Epidermal melanocyte (primary cell): ENCODE results near the gene UCN2.

Experiments
- DNase-seq: peaks from one replicate; pipeline ENCODE4 v3.0.0; 2011; ENCODE audit warnings: low spot score; ENCODE audit not compliant: insufficient read length

Gene UCN2

DNA sequence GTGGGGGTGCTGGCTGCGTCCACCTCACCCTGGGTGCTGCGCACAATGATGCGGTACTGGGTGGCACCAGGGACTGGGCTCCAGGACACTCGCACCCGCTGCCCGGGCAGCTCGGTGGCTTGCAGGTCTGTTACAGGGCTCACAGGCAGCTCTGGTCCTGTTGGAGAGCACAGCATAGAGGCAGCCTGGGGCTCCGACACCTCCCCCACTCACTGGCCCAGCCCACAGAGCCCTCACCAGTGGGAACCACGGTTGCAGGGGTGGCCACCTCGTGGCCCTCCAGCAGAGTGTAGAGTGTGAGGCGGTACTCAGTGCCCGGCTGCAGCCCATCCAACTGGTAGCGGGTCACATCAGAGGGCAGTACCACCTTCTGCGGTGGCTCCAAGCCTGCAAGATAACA, 27.9 kb upstream of the UCN2 start:
- no peak for DNase-seq

DNA sequence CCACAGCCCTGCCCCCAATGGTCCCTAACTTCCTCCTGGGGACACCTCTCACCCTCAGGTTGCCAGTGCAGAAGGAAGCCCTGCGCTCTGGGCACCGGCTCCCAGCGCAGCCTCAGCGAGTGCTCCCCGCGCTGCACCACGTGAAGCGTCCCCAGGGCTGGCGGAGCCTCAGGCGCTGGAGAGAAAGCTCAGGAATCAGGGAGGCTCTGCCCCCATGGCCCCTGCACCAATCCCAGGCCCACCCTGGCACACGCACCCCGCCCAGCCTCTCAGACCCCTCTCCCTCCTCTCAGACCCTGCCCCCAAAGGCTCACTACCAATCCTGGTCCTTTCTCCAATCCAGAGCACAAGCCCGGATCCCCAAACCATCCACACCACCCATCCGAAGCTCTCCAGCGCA, 24.6 kb upstream of the UCN2 start:
- DNase-seq, result no peak

DNA sequence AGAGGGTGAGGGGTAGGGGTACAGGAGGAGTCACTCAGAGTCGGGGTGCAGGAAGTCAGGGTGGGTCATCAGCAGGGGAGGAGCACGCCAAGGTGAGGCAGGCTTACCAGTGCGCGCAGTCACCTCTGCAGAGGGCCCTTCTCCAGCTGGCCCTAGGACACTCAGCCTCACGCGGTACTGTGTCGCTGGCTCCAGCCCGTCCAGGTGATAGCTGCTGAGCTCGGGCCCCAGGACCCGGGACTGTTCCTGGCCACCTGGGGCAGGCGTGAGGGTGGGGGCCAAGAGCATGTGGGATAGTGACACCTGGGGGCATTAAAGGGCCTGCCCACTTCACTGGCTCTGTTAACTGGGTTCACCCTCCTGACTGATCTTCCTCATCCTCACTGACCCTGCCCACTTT, 24.1 kb upstream of the UCN2 start:
- DNase-seq, result no peak

DNA sequence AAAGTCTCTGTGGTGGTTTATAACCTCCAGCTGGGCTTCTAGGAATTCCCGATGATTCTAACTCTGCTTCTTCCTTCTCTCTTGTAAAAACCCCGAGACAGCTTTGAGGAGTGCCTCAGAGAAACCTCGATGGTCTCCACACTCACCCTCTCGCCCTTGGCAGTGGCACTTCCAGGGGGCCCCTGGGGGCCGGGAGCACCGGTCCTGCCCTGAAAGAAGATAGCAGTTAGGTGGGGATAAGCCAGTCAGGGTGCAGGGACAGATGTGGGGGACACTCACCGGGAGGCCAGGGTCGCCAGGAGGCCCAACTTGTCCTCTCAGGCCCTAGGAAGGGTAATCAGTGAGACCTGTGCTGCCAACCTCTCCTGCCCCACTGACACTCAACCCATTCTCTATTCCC, 21.8 kb upstream of the UCN2 start:
- DNase-seq, result no peak

DNA sequence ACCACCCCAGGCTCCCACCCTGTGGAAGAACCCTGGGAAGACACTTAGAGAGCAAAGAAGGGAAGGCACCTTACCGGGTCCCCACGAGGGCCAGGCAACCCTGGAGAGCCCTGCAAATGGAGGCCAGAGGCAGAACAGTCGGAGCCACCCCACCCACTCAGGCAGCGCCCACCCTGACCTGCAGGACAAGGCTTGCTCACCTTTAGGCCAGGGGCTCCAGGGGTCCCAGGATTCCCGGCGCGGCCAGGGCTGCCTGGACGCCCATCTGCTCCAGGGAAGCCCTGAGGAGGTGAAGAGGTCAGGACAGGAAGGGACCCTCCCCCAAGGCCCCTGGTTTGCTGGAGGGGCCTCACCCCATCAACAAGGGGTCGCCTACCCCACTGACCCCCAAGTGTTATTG, 21.3 kb upstream of the UCN2 start:
- no peak for DNase-seq

DNA sequence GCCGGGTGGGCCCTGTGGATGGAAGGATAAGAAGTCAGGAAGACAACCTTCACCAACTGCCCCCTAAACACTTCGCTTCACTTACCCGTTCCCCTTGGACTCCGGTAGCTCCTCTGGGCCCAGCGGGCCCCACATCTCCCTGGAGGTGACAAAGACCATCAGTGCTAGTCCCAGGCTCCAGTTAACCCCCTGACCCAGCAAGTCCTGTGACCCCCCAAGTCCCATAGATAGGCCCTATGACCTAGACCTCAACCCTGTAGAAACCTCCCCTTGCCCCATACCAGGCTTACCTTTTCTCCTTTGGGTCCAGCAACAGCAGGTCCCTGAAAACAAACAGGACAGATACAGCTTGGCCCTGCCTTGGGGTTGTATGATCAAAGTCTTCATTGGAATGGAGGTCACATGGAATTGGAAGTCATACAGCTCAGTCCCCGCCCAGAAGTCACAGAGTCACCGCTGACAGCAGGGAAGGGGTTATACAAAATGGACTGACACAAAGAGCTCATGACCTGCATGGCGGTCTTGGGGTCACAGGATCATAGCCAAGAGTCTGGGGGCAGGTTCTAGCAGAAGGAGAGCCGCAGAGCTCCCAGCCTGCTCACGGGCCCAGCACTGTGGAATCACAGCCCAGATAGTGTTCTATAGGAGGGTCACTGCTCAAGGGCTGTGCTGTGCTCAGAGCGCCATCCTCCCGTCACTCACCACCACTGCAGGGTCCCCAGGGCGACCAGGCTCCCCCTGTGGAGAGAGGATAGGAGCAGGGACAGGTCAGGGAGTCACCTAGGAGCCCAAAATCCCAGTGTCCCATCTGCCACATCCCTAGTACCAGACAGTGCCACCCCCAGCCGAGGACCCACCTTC, 18.3 kb upstream of the UCN2 start:
- no peak for DNase-seq

DNA sequence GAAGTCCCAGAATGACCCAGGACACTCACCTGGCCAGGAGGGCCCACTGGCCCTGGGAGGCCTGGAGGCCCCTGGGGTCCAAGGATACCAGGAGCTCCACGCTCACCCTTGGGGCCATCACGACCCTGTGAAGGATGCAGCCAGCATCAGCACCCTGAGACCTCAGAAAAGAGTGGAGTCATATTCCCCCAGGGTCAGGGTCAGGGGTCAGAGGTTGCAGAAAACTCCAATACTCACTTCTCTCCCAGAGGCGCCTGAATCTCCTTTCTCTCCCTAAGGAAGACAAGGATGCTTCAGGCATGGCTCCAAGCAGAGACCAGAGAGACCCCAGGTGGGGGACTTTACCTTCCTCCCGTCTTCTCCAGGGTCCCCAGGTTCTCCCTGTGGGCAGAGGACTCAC, 13.1 kb upstream of the UCN2 start:
- DNase-seq, result no peak

DNA sequence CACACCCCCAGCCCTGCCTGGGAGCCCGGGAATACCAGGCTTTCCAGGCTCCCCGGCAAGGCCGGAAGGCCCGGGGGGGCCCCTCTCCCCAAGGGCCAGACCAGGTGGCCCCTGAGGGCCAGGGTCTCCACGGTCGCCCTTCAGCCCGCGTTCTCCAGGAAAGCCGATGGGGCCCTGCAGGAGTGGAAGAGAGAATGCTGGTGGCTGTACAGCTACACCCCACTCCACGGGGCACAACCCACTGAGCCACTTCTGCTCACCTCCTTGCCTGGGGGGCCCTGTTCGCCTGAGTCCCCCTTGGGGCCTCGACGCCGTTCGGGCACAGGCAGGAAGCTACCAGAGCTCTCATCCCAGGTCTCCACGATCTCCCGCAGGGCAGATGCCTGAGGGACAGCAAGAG, 11.8 kb upstream of the UCN2 start:
- DNase-seq, result no peak

DNA sequence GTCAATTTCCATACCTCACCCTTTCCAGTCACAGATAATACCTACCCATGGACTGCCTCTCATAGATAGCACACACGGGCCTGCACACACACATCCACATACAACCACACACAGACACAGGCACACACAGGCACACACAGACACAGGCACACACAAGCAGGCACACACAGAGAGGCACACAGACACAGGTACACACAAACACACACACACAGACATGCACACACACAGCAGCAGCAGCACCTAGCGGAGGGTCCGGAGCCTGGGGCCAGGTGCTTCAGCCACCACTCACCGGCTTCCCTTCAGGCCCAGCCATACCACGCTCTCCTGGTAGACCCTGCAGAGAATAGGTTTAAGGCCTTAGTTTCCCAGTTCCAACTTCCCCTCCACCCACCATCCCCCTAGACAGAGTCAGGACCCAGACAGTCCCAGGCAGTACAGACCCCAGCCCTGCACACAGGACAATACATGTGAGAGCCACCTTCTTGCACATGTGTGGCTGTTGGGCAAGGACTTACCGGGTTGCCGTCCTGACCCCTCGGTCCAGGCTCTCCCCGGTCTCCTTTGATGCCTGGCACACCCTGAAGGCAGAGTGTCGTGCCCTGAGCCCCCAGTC, 10.5 kb upstream of the UCN2 start:
- no peak for DNase-seq

DNA sequence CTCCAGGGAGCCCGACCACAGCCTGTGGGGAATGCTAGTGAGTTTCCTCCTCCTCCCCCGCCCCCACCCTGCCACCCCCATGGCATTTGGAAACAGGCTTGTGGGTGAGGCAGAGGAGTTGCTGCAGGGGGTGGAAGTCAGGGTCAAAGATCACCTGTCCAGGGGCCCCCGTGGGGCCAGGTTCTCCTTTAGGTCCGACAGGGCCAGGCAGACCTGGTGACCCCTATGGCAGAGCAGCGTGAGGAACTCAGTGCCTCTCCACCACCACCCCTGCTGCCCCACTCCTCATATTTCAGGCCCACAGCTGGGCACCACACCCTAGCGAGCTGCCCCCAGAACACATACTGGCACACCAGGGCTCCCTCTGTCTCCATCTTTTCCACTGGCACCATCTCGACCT, 8.9 kb upstream of the UCN2 start:
- no peak for DNase-seq

DNA sequence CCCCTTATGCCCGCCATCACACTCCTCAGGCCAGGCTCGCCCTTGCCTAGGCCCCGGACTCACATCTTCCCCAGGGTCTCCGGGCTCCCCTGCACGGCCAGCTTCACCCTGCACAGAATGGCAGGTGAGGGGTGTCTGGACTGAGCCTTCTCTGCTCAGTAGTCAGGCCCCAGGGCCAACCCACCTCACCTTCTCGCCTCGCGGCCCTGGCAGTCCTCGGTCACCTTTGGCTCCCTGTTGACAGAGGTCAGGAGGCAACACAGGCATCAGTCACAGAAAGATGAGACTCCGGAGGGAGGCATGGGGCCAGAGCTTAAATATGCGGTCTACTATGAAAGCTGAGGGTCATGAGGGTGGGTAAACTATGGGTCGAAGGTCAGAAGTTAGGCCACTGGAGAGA, 8.4 kb upstream of the UCN2 start:
- DNase-seq, result no peak

DNA sequence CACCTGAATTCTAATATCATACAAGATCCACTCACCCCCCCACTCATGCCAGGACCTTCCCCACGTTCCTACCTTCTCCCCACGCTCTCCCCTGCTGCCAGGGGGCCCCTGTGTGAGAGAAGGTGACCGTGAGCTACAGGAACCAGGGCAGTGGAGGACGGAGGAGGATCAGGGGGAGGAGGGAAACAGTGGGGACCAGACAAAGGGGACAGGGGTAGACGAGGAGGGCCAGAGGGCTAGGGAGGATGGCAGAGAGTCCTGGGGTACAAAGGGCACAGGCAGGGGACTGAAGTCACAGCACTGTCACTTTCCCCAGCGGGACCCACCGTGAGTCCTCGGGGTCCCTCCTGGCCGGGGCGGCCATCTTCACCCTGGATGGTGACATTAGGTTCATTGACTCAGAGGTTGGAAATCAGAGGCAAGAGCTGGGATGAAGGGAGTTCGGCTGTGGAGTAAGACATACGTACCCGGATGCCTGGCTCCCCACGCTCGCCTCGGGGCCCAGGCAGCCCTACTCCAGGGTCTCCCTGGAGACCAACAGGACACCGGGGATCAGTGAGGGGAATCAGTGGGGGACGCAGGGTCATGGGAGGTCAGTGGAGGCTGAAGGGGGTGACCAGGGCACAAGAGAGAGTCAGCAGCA, 6.3 kb upstream of the UCN2 start:
- DNase-seq, result no peak

DNA sequence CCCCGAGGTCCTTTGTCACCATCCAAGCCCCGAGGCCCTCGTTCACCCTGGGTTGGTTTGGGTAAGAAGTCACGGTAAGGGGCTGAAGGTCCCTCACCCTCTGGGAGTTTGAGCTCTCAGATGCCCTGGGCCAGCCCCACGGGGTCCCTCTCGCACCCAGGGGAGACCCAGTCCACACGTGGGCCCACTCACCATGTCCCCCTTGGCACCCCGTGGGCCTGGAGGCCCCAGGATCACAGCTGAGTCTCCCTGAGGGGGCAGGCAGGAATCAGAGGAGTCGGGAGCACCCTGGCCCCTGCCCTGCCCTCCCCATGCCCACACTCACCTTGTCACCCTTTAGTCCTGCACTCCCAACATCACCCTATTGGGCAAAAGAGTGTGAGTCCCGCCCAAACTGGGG, 5.8 kb upstream of the UCN2 start:
- no peak for DNase-seq

DNA sequence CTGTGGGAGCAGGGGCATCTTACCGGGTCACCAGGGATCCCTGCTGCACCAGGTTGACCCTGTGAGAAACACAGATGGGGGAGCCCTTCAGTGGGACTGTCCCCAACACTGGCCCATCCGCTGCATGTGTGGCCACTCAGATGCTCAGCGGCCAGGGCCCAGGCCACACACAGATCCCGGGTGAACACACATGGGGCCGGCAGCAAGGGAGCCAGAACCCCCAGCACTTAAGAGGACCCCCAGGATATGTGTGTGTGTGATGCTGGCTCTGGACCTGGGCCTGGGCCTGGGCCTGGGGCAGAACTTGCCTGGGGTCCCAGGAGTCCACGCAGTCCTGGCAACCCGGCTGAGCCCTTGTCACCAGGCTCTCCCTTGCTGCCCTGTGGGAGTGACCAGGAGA, 4.9 kb upstream of the UCN2 start:
- peak; percentile 13 for DNase-seq

DNA sequence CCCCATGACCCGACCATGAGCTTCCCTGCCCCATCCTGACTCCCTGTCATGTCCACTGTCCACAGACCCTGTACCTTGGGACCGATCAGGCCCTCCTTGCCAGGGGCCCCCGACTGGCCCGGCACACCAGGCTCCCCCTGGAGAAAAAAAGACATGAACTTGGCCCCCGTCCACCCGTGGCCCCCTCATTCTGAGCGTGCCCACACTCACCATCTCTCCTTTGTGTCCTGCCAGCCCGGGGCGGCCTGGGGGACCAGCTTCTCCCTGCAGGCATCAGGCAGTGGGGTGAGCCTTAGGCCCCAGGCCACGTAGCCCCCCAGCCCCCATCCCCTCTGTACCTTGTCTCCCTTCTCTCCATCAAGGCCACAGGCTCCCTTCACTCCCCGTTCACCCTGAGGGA, 3.9 kb upstream of the UCN2 start:
- peak; percentile 12 for DNase-seq

DNA sequence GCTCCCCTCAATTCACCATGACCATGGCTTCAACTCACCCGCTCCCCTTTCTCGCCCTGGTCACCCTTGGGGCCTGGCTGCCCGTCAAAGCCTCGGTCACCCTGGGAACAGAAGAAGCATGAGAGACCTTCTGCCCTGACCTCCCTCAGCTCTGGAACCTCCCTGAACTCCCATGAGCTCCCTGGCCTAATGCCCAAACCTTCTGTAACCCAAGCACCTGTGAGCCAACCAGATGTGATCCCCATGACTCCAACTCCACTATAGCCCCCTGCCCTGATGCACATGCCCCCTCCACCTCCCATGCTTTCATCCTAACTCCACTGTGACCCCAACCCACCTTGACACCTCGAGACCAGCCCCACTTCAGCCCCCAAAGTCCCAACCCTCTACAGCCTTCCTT, 3.5 kb upstream of the UCN2 start:
- peak; percentile 12 for DNase-seq

DNA sequence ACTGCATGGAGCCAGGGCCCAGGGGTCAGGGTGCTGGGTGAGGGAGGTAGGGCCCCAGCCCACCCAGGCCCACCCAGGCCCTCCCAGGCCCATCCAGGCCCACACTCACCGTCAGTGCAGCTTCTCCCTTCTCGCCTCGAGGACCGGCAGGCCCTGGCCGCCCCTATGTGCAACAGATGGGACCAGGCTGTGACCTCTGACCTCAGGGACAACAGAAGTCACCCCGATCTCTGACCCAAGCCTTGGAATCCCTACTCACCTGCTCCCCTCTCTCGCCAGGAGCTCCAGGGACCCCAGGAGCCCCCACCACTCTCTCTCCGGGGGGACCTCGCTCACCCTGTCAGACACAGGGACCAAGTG, 2.8 kb upstream of the UCN2 start:
- peak; percentile 8 for DNase-seq

DNA sequence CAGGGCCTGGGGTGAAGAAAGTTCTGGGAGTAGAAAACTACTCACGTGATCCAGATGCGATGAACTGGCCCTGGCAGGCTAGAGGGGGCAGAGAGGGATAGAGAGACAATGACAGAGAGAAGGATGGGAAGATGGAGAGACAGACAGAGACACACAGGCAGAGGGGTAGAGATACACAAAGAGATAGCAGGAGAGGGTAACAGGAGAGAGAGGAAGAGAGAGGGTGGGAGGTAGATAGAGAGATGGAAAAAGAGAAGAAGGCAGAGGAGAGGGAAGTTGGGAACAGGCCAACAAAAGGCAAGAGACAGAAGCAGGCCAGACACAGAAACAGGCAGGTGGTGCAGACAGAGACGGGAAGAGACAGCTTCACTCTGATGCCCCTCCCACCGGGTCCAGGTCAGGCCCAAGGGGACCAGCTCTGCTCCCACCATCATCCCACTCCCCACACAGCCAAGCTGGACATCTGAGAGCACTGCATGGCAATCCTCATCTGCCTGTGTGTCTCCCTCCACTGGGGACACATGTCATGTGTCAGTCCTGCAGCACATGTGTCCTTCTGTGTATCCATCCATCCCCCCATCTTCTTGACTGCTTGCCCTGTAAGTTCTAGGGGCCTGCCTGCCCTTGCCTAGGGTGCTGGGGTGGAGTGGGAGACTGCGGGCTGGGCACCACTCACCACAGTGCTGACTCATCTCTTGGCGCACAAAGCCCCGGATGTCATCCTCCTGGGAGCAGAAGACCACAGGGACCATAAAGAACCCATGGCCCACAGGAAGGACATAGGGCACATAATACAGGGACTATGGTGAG, 2.2 kb upstream of the UCN2 start:
- peak; percentile 43 for DNase-seq

DNA sequence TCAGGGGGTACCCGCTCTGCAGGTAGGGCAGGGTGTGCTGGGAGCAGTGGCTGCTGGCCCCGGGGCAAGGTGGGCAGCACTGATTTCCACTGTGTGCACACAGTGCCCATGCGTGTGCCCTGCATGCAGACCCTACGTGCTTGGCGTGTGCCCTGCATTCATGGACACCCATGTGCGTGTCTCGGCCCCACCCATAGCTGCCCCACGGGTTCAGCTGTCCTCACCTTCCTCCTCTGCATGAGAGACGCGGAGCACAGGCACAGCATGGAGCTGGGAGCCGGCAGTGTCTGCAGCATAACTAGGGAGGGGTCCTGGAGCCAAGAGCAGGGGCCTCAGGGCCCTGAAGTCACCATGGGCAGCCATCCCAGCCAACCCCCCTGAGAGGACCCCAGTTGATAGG, 1.6 kb upstream of the UCN2 start:
- no peak for DNase-seq

DNA sequence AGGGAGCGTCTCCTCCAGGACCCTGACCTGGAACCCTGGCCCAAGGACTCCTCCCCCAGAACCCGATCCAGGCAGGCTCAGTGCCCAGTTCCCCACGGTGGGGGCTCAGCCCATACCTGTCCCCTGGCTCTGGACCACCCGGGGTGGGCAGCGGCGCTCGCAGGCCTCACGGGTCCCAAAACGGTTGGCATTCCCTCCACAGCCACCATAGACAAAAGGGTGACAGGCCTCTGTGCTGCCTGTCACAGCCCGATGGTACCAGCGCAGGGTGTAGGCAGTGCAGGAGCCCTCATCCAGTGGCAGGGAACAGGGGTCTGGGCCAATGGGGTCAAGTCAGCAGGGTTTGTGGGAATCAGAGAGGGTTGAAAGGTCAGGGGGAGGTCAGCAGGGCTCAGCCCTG, 1.1 kb upstream of the UCN2 start:
- peak; percentile 11 for DNase-seq

DNA sequence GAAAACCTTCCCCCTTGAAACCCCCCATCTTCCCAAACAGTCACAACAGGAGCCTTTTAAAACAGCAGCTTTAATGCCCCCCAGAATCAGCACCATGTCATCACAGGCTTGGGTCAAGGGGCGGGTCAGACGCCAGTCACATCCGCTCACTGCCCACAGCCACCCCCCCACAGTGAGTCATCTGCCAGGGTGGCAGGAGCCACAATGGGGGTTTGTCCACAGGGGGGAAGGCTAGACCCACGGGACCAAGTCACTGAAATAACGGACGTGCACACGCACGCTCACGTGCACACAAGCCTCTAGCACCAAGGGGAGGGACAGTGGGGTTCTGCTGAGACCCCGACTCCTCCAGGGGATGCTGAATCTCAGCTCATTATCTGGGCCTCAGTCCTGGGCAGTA, 441 bp upstream of the UCN2 start:
- peak; percentile 86 for DNase-seq
